ENCODE measurements around the gene ZNF236.

ZNF236 gene

DNA sequence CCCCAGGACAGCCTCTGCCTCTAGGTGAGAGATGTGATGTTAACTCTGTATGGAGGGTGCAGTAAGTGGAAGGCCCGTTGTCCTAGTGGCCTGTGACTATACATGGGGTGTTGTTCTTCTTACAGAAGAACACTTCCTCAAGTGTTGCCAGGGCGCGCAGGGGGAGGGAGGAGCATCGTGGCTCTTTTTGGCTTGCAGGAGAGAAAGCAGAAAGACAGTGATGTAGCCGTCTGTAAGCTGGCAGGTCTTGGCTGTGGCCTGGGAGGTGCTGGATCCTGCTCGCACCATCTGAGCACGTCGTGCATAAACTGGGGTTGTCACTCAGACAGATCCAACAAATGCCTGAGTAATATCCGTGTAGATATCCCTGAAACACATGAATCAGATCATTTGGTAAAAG is 44.3 kb downstream of the ZNF236 start:
- no peak for DNase-seq

DNA sequence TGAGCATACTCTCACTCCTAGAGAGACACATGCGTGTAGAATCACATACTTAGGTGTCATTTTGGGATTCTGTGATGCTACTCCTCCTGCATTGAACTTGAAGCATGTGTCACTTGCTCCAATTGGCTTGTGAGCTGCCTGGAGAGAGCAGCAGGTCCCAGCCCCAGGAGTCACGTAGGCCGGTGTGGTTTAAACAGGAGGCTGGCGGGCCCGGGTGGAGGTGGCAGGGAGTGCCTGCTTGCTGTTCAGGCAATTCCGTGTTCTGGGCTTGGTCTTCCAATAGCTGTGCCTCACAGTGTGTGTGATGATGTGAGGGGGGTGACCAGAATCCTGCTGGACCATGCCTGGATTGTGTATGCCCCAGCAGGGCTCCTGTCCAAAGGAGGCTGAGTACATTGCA is 51.0 kb downstream of the ZNF236 start:
- no peak for DNase-seq

DNA sequence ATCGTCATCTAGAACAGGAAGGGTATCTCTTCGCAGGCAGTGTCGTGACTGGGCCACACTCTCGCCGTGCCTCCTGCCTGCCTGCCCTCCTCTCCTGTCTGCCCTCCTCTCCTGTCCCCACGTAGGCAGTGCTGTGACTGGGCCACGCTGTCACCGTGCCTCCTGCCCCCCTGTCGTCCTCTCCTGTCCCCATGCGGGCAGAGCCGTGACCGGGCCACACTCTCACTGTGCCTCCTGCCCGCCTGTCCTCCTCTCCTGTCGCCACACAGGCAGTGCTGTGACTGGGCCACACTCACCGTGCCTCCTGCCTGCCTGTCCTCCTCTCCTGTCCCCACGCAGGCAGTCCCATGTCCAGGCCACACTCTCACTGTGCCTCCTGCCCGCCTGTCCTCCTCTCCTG is 51.4 kb downstream of the ZNF236 start:
- DNase-seq, result no peak

DNA sequence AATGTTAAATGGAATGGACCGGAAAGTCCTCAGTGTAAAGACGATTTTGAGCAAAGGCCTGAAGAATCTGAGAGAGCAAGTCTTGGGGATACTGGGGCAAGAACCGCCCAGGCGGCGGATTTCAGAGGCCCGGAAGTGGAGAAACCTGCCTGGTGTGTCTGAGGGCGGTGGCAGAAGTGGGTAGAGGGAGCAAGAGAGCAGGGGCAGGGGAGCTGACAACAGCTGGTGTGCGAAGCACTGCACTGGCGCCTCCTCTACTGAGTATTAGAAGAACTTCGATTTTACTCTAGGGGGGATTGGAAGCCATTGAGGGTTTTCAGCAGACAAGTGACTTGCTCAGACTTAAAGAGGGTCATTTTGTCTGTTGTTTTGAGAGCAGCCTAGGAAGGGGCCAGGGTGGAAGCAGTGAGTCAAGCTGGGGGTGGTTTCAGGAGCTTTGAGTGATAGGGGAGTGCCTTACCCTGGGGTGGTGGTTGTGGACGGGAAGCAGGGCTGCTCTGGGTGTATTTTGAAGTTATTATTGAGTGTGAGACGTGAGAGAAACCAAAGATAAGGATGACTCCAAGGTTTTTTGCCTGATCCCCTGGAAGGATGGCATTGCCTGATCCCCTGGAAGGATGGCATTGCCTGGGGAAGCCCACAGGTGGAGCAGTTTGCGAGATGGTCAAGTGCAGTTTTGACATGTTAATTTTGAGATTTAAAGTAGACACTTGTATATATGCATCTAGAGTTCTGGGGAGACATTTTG is 52.5 kb downstream of the ZNF236 start:
- peak; percentile 55 for DNase-seq

DNA sequence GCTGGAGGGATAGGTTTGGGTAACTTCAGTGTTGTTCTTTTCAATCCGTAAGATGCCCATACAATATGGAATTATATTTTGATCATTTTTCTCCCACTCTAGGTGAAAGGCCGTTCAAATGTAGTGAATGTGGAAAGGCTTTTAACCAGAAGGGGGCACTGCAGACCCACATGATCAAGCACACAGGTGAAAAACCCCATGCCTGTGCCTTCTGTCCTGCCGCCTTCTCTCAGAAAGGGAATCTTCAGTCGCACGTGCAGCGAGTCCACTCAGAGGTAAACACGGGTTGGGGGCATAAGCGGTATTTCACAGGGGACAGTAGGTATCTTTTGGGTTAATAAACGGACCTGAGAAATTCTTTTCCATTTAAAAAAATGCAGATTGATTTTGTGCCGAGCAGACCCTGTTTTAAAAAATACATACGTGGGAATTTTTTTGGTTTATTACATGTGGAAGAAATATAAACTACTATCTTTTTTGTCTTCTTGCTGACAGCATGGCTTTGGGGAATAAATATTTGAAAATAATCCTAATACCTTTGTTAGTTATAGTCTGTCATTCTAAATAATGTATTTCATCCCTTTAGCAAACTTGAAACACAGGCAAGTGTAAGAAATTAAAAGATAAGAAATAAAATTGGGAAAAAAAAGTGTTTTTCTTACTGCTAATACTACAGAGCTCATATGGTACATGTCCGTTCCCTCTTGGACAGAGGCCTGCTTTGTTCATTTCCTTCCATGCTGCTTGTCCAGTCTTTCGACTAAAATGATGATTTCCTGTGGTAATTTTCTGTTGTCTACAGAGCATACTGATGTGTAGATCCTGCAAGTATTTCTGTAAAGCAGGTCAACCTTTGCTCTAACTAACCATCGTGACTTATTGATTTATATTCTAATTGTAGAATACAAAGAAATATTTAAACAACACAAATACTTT is 53.3 kb downstream of the ZNF236 start:
- DNase-seq, result peak; percentile 90

DNA sequence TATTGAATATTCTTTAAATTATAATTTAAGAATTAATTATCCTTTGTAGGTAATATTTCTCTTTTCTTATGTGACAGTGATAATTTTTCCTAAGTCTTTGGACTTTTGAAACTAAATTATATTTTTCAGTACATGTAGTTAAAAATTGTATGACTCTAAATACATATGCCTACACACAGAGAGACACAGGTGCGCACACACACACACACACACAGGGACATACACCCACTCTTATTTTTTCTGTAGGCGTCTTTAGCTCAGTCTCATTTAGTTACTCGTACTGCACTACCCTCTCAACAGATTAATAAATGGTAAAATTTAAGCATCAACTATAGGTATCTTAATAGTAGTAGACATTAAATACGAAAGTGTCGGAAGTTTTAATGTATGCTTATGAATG is 56.1 kb downstream of the ZNF236 start:
- DNase-seq, result no peak

DNA sequence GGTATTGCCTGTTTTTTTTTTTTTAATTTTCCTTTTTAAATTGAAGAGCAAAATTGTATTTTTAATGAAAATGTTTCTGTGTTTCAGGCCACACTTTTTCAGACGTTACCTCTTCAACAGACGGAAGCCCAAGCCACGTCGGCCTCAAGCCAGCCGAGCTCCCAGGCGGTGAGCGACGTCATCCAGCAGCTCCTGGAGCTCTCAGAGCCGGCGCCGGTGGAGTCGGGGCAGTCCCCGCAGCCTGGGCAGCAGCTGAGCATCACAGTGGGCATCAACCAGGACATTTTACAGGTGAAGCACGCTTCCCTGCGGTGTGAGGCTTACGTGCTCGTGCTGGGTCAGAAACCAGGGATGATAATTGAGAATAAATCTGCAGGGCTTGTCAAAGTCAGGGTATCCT is 57.7 kb downstream of the ZNF236 start:
- DNase-seq, result no peak

DNA sequence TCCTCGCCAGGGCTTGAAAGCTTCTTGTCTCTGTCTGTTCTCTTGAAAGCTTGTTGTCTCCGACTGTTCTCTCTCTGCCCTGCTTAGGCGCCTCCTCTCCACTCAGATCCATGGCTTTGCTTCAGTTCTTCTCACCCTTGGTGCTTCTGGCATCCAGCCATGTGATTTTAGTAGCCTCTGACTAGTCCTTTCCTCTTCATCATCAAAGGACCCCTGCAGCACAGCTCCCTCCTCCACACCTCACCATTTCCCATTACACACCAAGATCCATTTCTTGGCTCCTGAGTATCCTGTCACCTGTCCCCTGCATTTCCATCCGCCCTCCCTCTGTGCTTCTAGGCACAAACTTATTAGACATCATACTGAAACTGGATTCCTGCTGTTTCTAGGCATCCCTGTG is 59.4 kb downstream of the ZNF236 start:
- DNase-seq, result no peak

DNA sequence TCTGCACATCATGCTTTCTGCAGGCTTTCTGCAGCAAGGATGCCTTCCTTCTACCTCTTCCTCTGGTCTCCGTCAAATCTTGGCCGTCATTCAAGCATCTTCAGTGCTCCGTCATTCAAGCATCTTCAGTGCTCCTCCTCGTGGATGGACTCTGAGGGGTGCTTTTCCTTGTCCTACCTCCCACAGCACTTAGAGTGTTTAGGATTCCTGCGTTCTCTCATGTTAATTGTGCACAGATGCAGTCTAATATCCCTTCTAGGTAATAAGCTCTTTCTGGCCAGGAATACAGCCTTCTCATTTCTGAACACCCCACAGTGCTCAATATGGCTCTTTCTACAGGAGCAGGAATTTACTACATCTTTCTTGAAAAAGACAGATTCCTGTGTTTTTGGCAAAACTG is 59.8 kb downstream of the ZNF236 start:
- DNase-seq, result no peak

DNA sequence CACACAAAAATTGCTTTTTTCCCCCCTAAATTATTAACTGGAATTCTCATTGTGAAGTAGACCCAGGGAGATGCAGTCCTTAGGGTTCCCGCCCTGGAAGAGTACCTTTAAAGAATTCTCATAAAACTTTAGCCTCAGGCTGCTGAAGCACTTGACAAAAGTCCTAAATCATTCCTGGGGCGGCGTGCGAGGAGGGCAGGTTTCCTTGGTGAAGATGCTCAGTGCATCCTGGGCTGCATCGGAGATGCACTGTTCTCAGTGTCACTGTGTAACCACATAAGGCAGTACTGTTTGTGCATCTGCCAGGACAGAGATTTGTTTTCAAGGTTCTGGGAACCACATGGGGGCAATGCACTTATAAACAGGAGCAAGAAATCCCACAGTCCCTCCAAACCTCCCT is 62.6 kb downstream of the ZNF236 start:
- no peak for DNase-seq

DNA sequence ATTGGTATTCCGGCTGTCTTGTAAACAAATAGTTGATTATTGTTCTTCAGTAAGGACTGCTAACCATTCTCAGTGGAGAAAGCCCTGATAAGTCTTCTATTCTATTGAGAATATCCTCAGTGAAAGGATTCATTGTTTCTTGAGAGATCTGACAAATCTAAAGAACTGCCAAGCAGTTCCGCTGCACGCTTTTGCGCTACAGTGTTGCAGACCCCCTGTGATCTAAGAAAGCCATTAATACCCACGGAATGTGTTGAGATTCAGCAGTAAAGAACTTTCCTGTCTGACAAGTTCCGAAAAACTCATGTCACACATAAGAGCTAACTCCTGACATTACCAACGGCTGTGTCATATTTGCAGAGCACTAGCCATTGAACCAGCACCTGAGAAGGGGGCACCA is 63.8 kb downstream of the ZNF236 start:
- no peak for DNase-seq

DNA sequence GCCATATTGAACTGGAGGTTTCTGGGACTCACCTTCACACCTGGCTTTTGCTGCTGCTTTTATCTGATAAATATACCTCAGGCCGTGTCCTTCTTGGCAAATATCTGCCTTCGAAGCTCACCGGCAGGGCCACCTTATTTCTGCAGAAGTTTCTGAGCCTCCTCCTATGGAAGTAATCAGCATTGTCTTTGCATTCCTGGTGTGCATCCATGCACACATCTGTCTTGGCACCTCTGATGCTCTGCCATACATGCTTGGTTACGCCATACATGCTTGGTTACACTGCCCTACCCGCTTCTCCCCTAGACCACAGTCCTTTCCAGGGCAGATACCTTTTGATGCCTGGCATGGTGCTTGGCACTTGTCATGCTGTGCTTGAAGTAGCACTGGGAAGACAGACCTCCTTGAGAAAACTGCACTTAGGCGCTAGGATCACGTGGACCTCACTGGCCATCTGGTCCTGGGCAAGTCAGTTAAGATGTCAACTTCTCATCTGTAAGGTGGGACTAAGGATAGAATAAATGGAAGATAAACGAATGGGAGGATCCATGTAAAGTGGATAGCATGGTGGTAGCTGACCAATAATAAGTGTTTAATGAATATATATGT is 66.8 kb downstream of the ZNF236 start:
- no peak for DNase-seq

DNA sequence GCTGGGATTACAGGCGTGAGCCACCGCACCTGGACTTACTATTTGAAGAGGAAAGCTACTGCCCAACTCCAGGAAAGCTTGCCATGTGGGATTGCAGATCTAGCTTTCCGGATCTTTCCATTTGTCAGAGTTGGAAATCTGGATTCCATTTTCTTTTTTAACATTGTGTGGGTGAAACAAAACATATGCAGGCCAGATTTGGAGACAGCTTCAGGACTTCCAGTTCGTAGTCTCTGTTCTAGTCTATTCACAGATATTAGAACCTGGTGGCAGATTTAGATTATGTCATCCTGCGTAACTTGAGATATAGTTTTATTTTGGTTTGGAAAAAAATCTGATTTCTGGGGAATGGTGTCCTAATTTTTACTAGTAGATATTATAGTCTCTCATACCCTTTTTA is 70.5 kb downstream of the ZNF236 start:
- no peak for DNase-seq

DNA sequence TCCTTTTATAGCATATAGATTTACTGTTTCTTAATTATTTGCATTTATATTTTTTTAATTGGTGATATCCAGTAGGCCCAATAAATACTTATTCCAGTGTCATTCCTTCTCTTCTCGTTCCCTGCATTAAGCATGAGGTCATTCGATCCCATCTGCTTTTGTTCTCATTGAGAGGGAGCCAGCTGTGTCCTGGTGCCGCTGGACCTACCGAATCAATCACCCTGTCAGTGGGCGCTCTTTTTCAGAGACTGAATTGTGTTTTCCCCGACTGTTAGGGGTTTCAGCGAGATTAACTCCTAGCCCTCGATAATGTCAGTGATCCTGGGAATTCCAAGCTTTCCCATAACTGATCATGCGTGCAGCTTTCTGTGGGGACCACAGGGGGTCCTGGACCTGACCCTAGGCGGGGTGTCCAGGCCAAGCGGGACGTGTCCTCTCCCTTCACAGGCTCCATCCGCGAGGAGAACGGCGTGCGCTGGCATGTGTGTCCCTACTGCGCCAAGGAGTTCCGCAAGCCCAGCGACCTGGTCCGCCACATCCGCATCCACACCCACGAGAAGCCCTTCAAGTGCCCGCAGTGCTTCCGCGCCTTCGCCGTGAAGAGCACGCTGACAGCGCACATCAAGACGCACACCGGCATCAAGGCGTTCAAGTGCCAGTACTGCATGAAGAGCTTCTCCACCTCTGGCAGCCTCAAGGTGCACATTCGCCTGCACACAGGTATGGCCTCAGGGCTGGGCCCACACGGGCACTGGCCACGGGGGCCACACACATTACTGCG is 72.4 kb downstream of the ZNF236 start:
- DNase-seq, result peak; percentile 30

DNA sequence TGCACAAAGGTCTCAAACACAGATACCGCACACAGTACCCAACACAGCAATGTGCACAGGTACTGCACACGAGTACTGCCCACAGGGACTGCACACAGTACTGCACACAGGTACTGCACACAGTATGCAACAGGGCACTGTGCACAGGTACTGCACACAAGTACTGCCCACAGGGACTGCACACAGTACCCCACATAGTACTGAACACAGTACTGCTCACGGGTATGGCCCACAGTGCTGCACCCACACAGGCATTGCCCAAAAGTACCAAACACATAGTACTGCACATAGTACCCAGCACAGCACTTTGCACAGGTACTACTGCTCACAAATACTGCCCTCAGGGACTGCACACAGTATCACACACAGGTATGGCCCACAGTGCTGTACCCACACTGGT is 73.1 kb downstream of the ZNF236 start:
- DNase-seq, result no peak

DNA sequence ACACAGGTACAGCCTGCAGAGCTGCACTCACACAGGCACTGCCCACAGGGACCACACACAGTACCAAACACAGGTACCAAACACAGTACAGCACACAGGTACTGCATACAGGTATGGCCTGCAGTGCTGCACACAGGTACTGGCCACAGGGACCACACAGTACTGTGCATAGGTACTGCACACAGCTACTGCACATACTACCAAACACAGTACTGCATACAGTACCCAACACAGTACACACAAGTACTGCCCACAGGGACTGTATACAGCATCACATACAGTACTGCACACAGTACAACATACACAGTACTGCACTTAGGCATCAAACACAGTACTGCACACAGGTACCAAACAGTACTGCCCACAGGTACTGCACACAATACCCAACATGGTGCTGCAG is 74.3 kb downstream of the ZNF236 start:
- no peak for DNase-seq

DNA sequence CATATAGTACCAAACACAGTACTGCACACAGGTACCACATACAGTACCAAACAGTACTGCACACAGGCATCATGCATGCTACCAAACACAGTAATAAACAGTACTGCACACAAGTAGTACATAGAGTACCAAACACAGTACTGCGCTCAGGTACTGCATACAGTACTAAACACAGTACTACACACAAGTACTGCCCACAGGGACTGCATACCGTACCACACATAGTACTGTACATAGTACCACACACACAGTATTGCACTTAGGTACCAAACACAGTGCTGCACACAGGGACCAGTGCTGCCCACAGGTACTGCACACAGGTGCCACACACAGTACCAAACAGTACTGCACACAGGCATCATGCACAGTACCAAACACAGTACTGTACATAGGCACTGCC is 74.9 kb downstream of the ZNF236 start:
- DNase-seq, result no peak

DNA sequence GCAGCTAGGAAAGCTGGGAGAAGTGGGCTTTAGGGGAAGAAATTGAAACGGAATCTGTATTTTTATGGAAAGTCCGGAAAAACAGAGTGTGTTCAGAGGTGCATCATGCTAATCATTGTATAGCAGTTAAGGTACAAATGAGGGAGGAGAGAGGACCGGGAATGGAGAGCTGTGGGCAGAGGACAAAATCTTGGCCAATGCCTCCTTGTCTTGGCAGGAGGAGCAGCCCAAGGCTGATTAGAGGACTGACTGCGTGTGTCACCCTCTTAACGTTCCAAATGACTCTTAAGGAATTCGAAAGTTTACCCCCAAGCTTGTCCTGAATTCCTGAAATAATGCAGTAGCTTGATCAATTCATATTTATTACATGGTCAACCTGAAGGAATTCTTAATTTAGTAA is 81.0 kb downstream of the ZNF236 start:
- no peak for DNase-seq

DNA sequence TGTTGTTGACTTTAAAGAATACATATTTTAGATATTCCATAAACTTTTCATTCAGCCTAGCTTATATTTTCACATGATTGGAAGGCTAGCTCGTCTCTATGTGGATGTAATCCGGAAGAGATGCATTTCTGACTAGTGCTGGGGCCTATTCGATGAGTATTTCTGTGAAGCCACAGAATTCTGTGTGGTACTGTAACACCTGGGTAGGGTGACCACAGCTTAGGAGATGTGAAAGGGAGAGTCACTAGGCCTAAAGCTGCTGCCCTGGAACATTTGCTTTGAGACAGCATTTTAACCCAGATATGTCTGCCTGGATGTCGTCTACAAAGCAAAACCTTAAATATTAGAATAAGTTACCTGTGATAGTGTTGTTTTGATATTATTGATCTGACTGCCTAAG is 83.5 kb downstream of the ZNF236 start:
- DNase-seq, result no peak

DNA sequence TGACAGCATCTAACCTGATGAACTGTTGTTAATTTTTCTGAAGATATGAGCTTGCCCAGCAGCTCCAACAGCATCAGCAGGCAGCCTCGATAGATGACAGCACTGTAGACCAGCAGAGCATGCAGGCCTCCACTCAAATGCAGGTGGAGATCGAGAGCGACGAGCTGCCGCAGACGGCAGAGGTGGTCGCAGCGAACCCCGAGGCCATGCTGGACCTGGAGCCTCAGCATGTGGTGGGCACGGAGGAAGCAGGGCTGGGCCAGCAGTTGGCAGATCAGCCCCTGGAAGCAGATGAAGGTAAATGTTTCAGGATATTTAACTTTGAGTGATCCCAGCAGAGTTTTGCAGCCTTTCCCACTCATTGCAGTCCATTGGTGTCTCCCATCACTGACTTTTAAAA is 85.9 kb downstream of the ZNF236 start:
- DNase-seq, result no peak

DNA sequence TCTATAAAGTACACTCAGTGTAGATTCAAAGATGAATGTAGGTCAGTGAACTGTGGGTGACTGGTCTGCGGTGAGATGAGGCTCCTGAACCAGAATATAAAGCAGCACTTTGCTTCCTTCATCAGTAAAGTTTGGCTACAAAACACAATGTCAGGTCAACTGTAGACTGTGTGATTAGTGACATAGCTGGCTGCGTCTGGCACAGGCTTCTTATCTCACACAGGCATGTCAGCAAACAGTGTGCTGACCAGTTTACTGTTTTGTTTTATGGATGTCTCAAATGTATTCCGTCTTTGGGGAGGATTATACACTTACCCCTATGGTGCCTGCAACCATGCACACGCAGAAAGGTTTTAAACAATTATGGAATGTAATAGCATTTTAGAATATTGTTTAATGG is 87.1 kb downstream of the ZNF236 start:
- no peak for DNase-seq

DNA sequence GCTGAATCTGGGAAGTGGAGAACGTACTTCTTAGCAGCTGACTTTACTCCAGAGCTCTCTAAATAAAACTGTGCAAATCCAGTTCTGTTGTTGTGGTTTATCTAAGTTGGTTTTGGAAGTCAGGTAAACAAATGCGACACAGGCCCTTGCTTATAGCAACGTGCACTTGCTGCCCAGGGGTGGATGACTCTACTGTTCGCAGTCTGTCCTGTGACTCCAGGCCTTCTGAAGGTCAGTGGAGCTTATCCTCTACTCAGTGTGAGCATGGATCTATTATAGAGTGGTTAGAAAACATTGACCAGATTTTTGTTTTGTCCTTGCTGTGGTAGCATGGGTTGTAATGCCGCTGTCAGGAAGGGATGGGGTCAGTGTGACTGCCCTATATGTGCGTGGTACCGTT is 89.1 kb downstream of the ZNF236 start:
- no peak for DNase-seq

DNA sequence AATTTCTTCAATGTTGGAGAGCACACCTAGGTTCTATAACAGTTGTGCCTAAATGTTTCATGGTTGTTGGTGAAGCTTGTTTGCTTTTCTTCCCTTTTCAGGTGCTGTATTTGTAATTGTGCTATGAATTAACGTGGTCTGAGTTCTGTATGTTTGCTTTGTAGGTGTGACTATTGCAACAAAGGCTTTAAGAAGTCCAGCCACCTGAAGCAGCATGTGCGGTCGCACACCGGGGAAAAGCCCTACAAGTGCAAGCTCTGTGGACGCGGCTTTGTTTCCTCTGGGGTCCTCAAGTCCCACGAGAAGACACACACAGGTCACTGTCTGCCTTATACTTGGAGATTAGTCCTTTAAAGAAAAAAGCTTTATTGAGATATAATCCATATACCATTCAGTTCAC is 91.2 kb downstream of the ZNF236 start:
- peak; percentile 97 for DNase-seq

Measured in NCI-H146 (cell line).